T-helper 1 cell treated with Interleukin-12 subunit alpha and Interleukin-12 subunit beta and Interleukin-4 antibody, amounts not matched to agents 30 ng/mL and 1 ng/mL, for 36 hours (primary cell): ENCODE data around the gene RARRES1. TPM values are rescaled to one million over a fixed set of nuclear protein-coding genes. Genes with fewer than 3 reads are reported as not detected.

Source experiments
- intact Hi-C: fragments of 100-400 bp; cut with micrococcal nuclease; formaldehyde crosslinking; loops from one replicate; pipeline ENCODE4 v1.15.1; 2024
- total RNA-seq: library from RNA; stranded (reverse); gene quantifications from 2 replicates; pipeline ENCODE4 v1.2.3, GENCODE V29; 2022

RARRES1 gene
- total RNA-seq, 1 donor from 2014 or later, result not detected

DNA sequence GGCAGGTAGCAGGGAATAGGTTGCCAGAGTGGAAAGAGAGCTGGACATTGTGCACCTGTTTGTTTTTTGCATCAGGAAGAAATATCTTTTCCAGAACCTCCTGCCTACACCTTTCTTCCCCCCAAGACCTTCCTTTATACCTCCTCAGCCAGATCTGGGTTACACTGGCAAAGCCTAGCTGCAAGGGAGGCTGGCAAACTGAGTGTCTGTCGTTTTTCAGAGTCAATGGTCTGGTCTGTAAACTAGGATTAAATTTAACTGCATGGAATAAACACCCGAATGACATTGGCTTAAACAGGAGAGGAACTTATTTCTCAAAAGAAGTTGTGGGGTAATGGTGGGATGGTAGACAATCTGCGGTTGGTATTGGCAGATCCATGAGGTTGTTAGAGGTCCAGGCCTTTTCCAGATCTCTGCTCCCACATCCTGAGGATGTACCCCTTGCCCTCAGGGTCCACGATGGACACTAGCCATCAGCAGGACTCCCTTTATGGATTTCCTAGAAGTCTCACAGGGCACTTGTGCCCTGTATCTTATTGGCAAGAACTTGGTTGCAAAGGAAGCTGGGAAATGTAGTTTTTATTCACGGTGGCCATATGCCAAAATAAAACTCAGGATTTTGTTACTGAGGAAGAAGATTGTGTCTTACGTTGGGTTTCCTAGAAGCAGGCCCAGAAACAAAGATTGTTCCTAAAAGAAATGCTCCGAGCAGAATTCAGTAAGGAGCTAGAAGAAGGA lies 3.2 kb upstream of the RARRES1 start:
- intact Hi-C loops, result no loop called here

DNA sequence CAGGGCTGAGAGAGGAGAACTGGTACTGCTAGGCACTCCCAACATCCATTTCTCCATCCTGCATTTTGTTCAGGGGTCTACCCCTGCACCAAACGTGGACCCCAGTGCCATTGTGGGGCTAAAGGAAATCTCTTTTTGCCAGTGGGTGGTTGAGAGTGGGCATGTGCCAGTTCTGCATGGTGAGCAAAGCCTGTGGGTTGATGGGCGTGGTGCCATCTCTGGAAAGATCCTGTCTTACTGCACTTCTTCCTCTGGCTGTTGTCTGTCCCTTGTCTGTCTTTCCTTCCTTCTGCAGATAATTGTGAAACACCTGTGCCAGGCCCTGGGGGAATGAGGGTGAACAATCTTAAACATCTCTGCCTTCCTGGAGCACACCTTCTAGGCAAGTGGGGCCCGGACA lies 1.4 kb upstream of the RARRES1 start:
- intact Hi-C loops, result no loop called here

DNA sequence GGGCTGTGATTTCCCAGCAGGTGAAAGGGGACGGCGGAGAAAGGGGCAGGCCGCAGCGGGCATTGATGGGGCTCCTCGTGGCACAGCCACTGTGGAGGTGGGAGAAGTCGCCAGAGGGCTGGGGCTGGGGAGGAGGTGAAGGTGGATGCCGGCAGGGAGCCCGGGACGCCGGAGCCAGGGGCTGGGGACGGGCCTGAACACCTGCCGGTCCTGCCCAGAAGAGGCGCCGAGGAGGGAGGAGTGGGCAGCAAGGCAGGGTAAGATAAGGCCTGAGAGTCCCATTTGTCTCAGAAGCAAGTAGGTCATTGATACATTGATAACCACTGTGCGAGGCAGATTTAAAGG lies 571 bp upstream of the RARRES1 start:
- intact Hi-C loops, result no loop called here

DNA sequence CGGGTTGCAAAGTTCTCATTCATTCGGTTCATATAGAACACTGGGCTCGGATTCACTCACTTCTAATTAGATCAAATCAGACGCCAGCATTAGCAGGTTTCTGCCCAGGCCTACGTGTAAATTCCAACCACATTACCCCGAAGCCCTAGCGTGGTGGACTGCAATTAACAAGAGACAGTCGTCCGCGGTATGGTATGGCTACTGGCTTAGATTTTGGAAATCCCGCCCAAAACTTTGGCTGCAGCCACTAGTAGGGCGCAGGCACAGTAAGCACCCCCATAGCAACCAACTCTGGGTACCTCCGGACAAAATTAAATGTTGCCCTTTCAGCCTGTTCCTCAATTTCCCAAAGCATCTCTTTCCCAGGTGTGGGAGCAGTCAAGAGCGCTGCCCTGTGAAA lies 771 bp downstream of the RARRES1 start:
- intact Hi-C loops, result no loop called here

DNA sequence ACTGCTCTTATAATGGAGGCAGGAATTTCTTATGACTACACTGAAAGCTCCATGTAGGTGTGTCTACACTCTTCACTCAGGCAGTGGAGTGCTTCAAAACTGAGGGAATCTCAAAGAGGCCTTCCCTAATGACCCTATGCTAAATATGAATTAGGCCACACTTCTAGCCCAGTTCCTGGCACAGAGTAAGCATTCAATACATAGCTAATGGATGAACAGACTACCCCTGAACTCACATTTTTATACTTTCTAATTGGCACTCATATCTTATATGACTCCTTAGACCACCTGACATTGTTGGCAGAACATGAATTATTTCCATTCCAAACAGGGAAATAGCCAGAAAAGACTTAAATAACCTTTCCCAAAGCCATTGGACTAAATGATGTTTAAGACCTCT lies 3.4 kb downstream of the RARRES1 start:
- intact Hi-C loops, result loop anchor here (5.0 kb wide), 3 partner anchors 57 to 118 kb away; partner anchors contain the start of genes GFM1 and LXN

DNA sequence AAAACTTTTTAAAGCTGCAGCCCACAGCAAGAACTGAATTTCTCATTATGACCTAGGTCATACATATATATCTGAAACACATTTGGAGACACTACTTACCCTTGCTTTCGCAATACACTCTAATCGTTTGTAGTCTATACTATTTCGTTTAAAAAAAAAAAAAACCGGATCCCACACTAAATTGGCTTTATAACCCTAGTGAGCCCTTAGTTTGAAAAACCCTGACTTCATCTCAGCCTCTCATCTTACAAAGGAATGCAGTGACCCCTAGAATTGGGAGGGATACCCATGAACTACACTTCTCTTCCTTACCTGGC lies 4.2 kb downstream of the RARRES1 start:
- intact Hi-C loops, result loop anchor here (5.0 kb wide), 3 partner anchors 56 to 119 kb away; partner anchors contain the start of genes GFM1 and LXN

DNA sequence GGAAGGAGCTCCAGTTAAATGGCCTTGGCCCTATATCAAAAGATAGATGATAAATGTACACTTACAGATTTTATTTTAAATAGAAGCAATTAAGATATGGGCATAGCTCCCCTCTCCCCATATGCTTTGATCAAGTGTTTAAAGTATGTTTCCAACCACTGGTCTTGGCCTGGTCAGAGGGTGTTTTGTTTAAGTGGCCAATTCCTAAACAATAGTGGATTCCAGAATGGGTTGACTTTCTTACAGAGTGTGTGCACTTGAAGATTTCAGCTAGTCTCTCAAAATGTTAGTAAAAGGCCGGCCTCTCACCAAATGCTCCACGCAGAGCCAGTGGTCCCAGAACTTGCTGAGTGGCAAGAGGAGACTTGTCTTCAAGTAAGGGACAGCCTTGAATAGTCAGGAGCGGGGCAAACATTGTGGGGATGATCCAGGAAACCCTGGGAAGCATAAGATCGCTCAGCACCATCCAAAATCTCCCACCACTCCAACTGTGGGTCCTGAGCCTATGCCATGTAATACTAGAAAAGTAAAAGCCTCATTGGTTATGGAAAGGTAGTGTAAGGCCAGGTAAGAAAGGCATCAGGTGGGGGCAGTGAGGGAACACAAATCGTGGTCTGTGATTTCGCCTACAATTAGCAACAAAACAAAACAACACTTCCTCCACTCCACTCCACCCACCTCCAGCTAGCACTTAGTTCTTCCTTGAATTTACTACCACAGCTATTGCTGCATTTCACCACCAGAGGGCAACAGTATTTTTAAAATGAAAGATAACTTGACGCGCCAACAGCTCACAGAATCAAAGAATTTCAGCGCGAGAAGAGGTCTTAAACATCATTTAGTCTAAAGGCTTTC lies 4.8 kb downstream of the RARRES1 start:
- intact Hi-C loops, result loop anchor here (1.0 to 5.0 kb wide), 6 partner anchors 55 to 533 kb away; partner anchors contain the start of genes GFM1 and LXN

DNA sequence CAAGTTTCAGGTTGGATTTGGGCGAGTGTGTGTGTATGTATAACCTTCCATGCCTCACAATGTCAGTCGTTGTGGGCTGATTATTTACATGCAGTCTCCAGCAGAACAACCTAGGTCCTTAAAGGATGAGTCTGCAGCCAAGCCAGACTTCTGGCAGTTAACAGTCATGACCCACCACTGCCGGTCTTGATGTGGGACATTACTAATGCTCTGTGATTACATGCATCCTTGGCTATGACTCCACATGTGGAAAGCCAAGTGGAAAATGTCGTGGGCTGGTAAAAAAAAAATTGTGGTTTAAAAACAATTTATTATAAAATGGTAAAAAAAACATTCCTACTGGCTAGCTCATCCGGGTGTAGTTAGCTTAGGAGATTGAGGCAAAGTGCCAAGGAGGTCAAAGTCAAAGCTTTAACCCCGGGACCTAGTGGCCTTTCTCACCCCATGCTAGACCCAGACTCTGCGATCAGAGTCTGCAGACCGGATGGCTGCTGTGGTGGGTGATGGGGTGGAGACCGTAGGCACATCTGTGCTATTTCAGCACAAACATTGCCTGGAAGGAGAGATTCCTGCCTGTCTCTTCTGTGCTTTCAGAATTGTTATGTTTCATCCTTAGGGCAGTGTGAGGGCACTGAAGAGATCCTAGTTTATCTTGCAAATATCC lies 6.8 kb downstream of the RARRES1 start:
- intact Hi-C loops, result loop anchor here (2.0 to 5.0 kb wide), 4 partner anchors 53 to 122 kb away; partner anchors contain the start of genes GFM1 and LXN

DNA sequence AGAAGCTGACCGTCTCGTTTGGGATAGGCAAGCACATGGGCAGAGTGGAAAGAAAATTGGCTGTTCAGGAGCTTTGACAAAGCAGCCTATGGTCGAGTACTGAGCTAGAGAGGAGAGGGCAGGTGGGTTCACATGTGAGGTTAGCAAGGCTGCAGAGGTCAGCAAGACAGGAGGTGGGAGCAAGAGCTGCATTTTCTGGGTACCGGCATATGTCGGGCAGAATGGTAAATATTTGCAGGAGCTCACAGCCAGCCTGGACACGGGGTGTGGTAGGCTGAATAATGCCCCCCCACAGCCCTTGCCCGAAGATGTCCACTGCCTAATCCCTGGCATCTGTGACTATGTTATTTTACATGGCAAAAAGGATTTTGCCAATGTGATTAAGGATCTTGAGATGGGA lies 8.3 kb downstream of the RARRES1 start:
- intact Hi-C loops, result no loop called here

DNA sequence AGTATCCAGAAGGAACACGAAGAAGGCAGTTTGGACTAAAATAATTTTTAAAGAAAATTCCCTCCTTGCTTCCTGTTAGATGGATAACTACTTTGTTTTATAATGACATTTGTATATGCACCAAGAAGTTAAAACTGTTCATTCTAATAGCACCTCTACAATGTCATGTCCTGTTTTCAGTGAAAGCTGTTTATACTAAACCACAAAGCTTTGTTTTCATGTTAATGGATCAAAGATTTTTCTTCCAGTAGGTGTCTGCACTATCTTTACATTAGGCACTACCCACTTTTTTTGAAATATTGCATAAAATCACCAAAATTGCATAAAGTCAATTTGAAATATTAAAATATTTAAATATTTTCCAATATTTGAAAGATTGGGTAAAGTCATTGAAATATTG lies 10.1 kb downstream of the RARRES1 start:
- intact Hi-C loops, result no loop called here

DNA sequence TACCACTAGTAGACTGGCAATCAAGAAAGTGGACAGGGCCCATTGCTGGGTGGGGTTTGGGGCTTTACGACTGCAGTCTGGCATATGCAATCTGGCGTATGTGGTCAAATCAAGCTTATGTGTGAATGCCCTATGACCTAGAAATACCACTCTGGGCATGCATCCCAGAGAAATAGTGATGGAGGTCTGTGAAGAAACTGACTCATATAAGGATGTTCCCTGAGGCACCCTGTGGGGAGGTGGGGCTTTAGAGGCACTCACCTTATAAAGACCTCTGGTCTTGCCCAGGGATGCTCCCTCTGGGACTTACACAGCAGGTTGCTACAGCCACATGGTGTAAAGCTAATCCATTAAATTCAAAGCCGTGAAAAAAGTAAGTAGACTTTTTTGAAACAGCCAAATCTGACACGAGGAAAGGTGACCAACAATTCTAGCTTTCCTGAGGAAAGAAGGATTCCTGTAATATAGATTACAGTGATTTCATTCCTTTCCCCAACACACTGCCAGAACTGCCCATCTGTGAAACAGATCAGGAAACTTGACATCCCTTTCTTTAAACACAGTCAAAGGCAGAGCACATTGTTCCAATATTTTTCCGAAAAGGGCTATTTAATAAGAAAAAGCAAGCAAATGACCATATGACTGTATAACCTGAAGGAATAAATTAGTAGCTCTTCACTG lies 13.6 kb downstream of the RARRES1 start:
- intact Hi-C loops, result no loop called here

DNA sequence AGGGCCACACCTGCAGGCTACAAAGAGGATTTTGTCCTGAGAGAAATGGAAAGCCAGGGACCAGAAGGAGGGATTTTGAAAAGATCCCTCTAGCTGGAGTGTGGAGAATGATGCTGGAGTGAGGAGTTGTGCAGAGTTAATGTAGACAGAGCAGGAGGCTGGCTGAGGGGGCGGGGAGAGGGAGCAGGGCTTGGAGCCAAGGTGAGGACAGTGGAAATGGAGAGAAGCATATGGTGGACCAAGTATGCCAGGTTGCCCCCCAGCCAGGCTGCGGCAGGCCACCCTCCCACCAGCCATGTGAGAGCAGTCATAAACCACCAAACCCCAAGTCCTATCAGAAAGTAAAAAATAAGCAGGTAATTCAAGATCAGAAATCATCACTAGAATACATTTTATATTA lies 14.7 kb downstream of the RARRES1 start:
- intact Hi-C loops, result no loop called here

DNA sequence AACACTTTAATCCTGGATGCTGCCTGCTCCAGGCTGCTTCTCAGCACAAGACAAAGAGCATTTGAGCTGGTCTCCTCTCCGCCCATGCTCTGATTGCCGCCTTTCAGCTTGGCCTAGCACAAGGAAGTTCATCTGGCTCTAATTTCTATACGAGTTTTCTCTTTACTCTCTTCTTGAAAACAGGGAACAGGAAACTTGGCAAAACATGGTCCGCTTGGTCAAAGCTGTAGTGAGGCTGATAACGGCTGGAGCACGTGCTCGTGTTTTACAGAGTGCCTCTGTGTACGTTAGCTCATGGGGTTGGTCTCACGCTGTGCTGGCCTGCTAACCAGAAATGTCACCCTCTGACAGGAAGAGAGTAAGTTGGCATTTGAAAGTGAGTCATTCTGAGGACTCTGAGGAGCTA lies 19.2 kb downstream of the RARRES1 start:
- intact Hi-C loops, result no loop called here

DNA sequence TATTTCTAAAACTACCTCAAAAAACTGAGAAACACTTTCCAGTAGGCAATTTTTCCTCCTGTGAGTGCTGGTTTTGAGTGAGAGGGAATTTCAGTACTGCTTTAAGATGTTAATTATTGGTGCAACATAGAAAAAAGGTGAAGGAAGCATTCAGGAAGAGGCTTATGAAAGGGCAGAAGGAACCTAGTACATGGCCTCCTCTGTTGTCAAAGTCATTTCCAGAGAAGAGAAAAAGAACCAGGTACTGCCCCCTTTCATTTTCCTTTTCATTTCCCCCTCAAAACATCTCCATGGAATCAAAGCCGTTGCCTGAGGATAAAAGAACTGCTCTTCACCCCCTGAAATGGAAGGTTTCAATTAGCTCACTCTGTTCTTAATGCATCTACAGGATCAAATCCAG lies 19.8 kb downstream of the RARRES1 start:
- intact Hi-C loops, result no loop called here

DNA sequence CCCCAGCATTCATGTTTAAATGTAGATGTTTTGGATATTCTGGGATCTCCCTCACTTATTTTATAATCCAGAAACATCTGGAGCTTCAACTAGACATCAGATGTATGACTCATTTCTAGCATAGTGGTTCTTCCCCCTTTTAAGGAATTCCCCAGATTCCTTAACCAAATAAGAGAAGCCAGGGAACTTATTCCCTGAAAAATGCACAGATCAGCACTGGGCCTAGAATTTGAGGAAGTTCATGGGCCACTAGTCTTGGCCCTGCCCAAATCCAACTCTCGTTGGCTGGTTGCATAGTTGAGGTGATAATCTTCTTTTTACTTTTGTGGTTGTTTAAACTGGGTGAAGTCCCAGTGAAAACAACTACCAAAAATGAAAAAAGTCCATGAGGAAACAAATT lies 20.4 kb downstream of the RARRES1 start:
- intact Hi-C loops, result no loop called here

DNA sequence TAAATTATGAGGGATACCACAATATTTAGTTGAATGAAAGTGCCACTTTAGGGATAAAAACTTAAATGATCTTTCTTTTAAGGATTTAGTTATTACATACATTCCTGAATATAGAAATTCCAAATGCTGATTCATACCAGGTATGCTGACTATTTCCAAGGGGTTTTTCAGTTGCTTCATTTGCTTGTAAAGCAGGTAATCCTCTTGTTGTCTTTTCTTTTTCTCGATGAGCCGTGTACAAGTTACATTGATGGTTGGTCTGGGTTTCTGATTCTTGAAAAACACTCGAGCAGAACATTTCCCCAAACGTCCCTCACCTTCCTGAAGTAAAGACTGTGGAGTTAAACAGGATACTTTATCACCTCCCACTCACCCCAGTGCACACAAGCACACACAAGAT lies 21.7 kb downstream of the RARRES1 start:
- intact Hi-C loops, result no loop called here

DNA sequence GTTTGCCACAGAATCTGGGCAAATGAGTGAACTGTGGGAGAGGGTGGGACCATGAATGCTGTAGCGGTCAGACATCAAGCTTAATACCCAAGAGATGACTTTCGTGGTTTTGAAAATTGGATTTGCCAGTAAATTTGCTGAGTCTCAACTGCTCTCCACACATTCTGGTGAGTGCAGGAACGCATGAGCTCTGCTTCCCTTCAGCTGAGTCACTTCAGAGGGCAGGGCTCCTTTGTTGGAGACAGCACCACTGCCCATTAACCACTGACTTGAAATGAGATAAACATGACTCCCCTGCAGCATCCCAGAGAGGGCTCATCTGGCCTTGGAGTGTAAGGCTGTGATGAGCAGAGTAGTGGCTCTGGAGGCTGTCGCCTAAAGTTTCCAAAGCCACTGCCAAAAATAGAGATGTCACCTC lies 22.6 kb downstream of the RARRES1 start:
- intact Hi-C loops, result no loop called here

DNA sequence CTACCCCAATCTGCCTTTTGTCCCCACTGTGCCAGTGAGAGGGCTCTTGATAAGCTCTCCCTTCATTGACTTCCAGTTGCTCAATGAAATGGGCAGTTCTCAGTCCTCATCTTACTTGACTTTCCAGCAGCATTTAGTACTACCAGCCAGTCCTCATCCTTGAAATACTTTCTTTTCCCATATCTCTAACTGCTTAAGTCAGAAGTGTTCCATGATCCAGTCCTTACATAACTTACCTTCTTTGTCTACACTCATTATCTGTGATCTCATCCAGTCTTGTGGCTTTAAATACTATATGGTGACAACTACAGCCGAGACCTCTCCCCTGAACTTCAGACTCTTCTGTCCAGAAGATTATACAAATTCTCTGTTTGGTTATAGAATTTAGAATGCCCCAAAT lies 28.7 kb downstream of the RARRES1 start:
- intact Hi-C loops, result loop anchor here (5.0 kb wide), 1 partner anchor 1974 kb away; the partner anchor contains the start of gene ARL14

DNA sequence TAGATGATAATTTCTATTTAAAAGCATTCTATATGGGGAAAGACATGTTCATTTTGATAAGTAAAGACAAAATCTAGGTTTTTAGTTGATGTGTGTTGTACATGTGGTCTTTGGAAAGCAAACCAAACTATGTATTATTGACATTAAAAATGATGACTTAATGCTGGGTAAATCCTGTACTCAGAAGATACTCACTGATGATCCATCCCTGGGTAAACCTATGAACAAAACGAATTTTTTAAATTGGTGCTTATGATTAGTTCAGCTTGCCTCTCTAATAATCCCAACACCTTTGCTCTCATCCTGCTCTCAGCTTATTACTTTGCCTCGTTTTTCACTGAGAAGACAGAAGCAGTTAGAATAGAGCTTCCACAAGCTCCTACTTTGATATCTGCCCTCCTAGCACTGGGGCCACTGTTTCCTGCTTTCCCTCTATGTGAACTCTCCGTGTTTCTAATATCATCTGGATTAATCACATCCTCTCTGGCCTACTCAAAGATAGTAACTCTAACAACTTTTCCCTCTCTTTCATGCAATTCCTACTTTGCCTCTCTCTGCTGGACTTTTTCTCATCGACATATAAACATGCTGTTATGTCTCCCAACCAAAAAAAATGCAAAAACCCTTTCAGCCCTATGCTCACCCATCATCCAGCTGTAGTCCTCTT lies 29.3 kb downstream of the RARRES1 start:
- intact Hi-C loops, result loop anchor here (5.0 kb wide), 1 partner anchor 1974 kb away; the partner anchor contains the start of gene ARL14

DNA sequence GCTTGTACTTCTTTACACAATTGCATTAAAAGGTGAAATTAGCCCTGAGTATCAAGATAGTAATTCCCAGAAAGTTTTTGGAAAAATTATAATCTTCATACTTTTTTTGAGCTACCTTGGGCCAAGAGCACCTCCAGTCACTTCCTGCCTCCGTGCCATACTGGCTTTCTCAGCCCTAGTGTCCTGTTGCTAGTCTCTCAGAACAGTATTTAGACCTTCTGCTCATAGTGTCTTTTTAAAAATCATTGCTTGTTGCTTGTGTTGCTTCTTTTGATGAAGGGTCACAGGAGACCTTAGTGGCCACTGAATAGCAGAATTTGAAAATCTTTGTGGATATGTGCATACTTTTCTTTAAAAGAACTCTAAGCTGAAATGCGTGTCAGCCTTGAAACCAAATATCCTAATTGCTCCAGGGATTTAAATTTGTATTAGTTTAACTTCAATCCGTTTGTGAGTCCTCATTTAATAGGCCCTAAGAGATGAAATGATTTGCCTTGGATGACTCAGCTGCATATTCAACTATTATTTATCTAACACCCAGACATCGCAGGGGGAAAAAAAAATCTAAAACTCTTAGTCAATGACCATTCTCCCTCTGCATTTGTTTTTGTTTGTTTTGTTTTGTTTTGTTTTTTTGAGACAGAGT lies 30.7 kb downstream of the RARRES1 start:
- intact Hi-C loops, result loop anchor here (5.0 kb wide), 1 partner anchor 1976 kb away; the partner anchor contains the start of gene ARL14
